ACC112 (cell line): ENCODE measurements around the gene AFM.

ENCODE experiments used
- H2AFZ ChIP-seq: fragments of 200-600 bp; sonication (generic); one replicate; pipeline ENCODE4 v1.6.0; 2017; ENCODE audit warnings: antibody characterized with exemption, low read length; ENCODE audit not compliant: unreplicated experiment
- H3K27ac ChIP-seq: fragments of 200-600 bp; sonication (generic); 2 replicates; pipeline ENCODE4 v1.5.1; 2014; ENCODE audit warnings: low read depth, mild to moderate bottlenecking, antibody characterized with exemption, low read length, moderate library complexity
- H3K27me3 ChIP-seq: fragments of 200-600 bp; sonication (generic); 2 replicates; pipeline ENCODE4 v1.6.1; 2014; ENCODE audit warnings: mild to moderate bottlenecking, antibody characterized with exemption, low read length, moderate library complexity, mixed read lengths; ENCODE audit not compliant: insufficient read depth
- H3K36me3 ChIP-seq: fragments of 200-600 bp; sonication (generic); 2 replicates; pipeline ENCODE4 v1.6.1; 2016; ENCODE audit warnings: mild to moderate bottlenecking, antibody characterized with exemption, low read length, moderate library complexity, mixed read lengths; ENCODE audit not compliant: insufficient read depth
- H3K4me1 ChIP-seq: fragments of 200-600 bp; sonication (generic); one replicate; pipeline ENCODE4 v1.6.1; 2016; ENCODE audit warnings: low read length, mixed read lengths; ENCODE audit not compliant: insufficient read depth, unreplicated experiment, control insufficient read depth
- H3K4me3 ChIP-seq: fragments of 200-600 bp; sonication (generic); 2 replicates; pipeline ENCODE4 v1.5.1; 2014; ENCODE audit warnings: mild to moderate bottlenecking, low read depth, low read length
- H3K79me2 ChIP-seq: fragments of 200-600 bp; sonication (generic); one replicate; pipeline ENCODE4 v1.6.0; 2016; ENCODE audit warnings: low read length; ENCODE audit not compliant: control insufficient read depth, unreplicated experiment, insufficient read depth

AFM gene

GRCh38 chr4:73451404-73451803, 30.1 kb upstream of the AFM start:
- 0 out of 2 replicates have a peak overlapping the region, but pooled peaks have one; percentile 42 for H3K4me3 ChIP-seq
- peak overlapping the region; percentile 95 for H3K27ac ChIP-seq
- H3K36me3 ChIP-seq, result no peaks in the 10 kb centered on the region
- no peaks in the 10 kb centered on the region for H3K27me3 ChIP-seq
- no peak overlapping the region for H2AFZ ChIP-seq
- H3K79me2 ChIP-seq, result no peaks in the 10 kb centered on the region
- peaks cover 26% of the 10 kb centered on the region for H3K4me1 ChIP-seq

- peaks cover 26% of the 10 kb centered on the region for H3K4me1 ChIP-seq
- no peaks in the 10 kb centered on the region for H3K36me3 ChIP-seq
- H3K79me2 ChIP-seq, result no peaks in the 10 kb centered on the region
- H3K27ac ChIP-seq, result no peak overlapping the region
- no peaks in the 10 kb centered on the region for H3K27me3 ChIP-seq
- no peak overlapping the region for H2AFZ ChIP-seq
- H3K4me3 ChIP-seq, result no peak overlapping the region
These were observed 29.4 kb upstream of the AFM start for GRCh38 chr4:73451981-73452747.

- H3K4me1 ChIP-seq, result peaks cover 22% of the 10 kb centered on the region
- H3K4me3 ChIP-seq, result no peak overlapping the region
- no peaks in the 10 kb centered on the region for H3K79me2 ChIP-seq
- no peaks in the 10 kb centered on the region for H3K36me3 ChIP-seq
- no peak overlapping the region for H2AFZ ChIP-seq
- no peaks in the 10 kb centered on the region for H3K27me3 ChIP-seq
- no peak overlapping the region for H3K27ac ChIP-seq
These were observed 28.4 kb upstream of the AFM start for GRCh38 chr4:73452953-73453700.

GRCh38 chr4:73453701-73454005, 27.9 kb upstream of the AFM start:
- Histone ChIP-seq H3K27ac (no peak overlapping the region), H3K79me2 (no peaks in the 10 kb centered on the region), H3K27me3 (no peaks in the 10 kb centered on the region), H3K4me1 (peaks cover 22% of the 10 kb centered on the region), H2AFZ (no peak overlapping the region), H3K36me3 (no peaks in the 10 kb centered on the region), H3K4me3 (no peak overlapping the region)

GRCh38 chr4:73454920-73455319, 26.6 kb upstream of the AFM start:
- H2AFZ ChIP-seq, result no peak overlapping the region
- H3K4me1 ChIP-seq, result peaks cover 15% of the 10 kb centered on the region
- no peaks in the 10 kb centered on the region for H3K36me3 ChIP-seq
- H3K27ac ChIP-seq, result no peak overlapping the region
- H3K4me3 ChIP-seq, result no peak overlapping the region
- no peaks in the 10 kb centered on the region for H3K27me3 ChIP-seq
- no peaks in the 10 kb centered on the region for H3K79me2 ChIP-seq

- Histone ChIP-seq H3K79me2 (no peaks in the 10 kb centered on the region), H2AFZ (no peak overlapping the region), H3K36me3 (no peaks in the 10 kb centered on the region), H3K4me1 (peaks cover 2% of the 10 kb centered on the region), H3K4me3 (no peak overlapping the region), H3K27ac (no peak overlapping the region), H3K27me3 (no peaks in the 10 kb centered on the region)
These were observed 25.1 kb upstream of the AFM start for GRCh38 chr4:73456177-73457022.

GRCh38 chr4:73458184-73459047, 23.1 kb upstream of the AFM start:
- Histone ChIP-seq H2AFZ (no peak overlapping the region), H3K4me1 (no peaks in the 10 kb centered on the region), H3K79me2 (no peaks in the 10 kb centered on the region), H3K4me3 (no peak overlapping the region), H3K27ac (no peak overlapping the region), H3K36me3 (no peaks in the 10 kb centered on the region), H3K27me3 (no peaks in the 10 kb centered on the region)

GRCh38 chr4:73459048-73459421, 22.5 kb upstream of the AFM start:
- no peaks in the 10 kb centered on the region for H3K4me1 ChIP-seq
- H3K27me3 ChIP-seq, result no peaks in the 10 kb centered on the region
- no peaks in the 10 kb centered on the region for H3K36me3 ChIP-seq
- H3K4me3 ChIP-seq, result no peak overlapping the region
- H2AFZ ChIP-seq, result no peak overlapping the region
- no peaks in the 10 kb centered on the region for H3K79me2 ChIP-seq
- H3K27ac ChIP-seq, result no peak overlapping the region

- Histone ChIP-seq H3K4me1 (no peaks in the 10 kb centered on the region), H3K4me3 (no peak overlapping the region), H3K36me3 (no peaks in the 10 kb centered on the region), H3K79me2 (no peaks in the 10 kb centered on the region), H3K27ac (no peak overlapping the region), H3K27me3 (no peaks in the 10 kb centered on the region), H2AFZ (no peak overlapping the region)
These were observed 20.5 kb upstream of the AFM start for GRCh38 chr4:73460913-73461522.

GRCh38 chr4:73468170-73468569, 13.4 kb upstream of the AFM start:
- Histone ChIP-seq H3K4me3 (no peak overlapping the region), H3K4me1 (no peaks in the 10 kb centered on the region), H3K79me2 (no peaks in the 10 kb centered on the region), H3K27ac (no peak overlapping the region), H3K36me3 (no peaks in the 10 kb centered on the region), H3K27me3 (peaks cover 19% of the 10 kb centered on the region; the same call in 1 of the 2 replicates), H2AFZ (no peak overlapping the region)
